Suprapubic skin (tissue), 4 donors: ENCODE measurements around the gene BPI.

Experiments used
- CTCF ChIP-seq, 2 donors: fragments of 200-600 bp in 1 of 2; fragments of 450-650 bp in 1 of 2; sonication (generic) in 1 of 2; IDR thresholded peaks; one replicate each; pipeline ENCODE4 v1.5.1; 2016 to 2019; ENCODE audit warnings: antibody characterized with exemption in 2 of 2, mild to moderate bottlenecking in 1 of 2, moderate library complexity in 1 of 2
- POLR2A ChIP-seq, 2 donors: fragments of 450-650 bp; IDR thresholded peaks; one replicate each; pipeline ENCODE4 v1.6.1; 2017; ENCODE audit warnings: antibody characterized with exemption in 2 of 2, mild to moderate bottlenecking in 2 of 2, moderate library complexity in 2 of 2
- POLR2AphosphoS5 ChIP-seq, 3 donors: sonication (generic); formaldehyde crosslinking; IDR thresholded peaks; one replicate each; pipeline ENCODE4 v1.6.1; 2017; ENCODE audit warnings: antibody characterized with exemption in 3 of 3

- TF ChIP-seq POLR2AphosphoS5 (IDR thresholded peaks at IDR 0.05) (no peak), CTCF (IDR thresholded peaks at IDR 0.05) (no peak), POLR2A (IDR thresholded peaks at IDR 0.05) (no peak)
These were observed 25.2 kb upstream of the BPI start for GRCh38 chr20:38278763-38279162.
